Stimulated activated CD4-positive, alpha-beta T cell treated with anti-CD3 and anti-CD28 coated beads, TNF-alpha, amount 100 ng/mL, for 1 hour (primary cell): ENCODE data around the gene ZDHHC19.
A peak's percentile ranks its signal among the peaks of the same experiment; 100 is the strongest.
"Not testable (repeated sequence)": the region's sequence is repeated elsewhere in the genome, so short reads cannot be mapped to it uniquely, and the experiment has no call there.

Source experiments
- DNase-seq, 3 donors: peaks; one replicate each; pipeline ENCODE4 v3.0.0-alpha.2; 2020; ENCODE audit warnings: low read depth in 3 of 3, low spot score in 1 of 3

Gene ZDHHC19

GRCh38 chr3:196225763-196226364 lies 14.7 kb upstream of the ZDHHC19 start:
- DNase-seq, result no peak

DNA sequence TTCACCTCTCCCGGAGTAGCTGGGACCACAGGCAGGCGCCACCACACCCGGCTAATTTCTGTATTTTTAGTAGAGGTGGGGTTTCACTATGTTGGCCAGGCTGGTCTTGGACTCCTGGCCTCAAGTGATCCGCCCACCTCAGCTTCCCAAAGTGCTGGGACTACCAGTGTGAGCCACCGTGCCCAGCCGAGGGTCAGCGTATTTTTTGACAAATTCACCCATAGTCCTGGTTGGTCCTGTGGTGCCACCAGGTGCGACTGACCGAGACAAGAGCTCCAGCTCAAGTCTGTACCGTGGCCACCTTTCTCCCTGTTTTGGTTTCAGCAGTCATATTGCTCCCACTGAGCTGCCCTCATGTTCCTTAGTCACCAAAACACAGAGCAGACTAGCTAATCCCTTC lies 13.9 kb upstream of the ZDHHC19 start:
- DNase-seq, result no peak

DNA sequence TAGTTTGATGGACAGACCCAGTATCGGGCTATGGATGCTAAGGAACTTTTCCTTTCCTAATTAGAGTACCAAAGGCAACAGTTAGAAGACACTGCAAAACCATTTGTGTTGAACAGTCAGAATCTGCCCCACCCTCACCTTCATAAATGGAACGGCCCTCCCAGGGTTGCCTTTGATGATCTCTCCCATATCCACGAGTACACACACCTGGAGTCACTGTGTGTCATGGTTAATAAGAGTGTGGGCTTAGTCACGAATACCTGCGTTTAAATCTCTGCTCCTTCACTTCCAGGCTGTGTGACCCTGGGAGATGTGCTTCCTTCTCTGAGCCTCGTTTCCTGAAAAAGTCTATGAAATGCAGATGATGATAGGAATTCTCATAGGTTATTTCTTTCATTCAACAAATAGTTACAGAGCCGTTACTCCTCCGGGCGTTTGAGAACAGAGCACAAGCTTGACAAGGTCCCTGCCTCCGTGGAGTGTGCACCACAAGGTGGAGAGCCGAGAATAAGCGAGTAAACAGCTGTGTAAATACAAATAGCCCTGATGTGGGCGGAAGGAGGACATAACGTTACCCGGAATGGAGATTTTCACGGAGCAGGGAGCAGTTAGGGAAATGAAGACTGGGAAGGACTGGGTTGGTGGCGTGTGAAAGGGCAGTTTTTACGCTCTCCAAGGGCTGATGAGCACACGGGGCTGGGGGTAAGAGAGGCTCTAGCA lies 11.8 kb upstream of the ZDHHC19 start:
- DNase-seq, result no peak

- no peak for DNase-seq
Observed at GRCh38 chr3:196220991-196221390, 9.8 kb upstream of the ZDHHC19 start.

- DNase-seq, result no peak
Observed at GRCh38 chr3:196220587-196220986, 9.4 kb upstream of the ZDHHC19 start.

DNA sequence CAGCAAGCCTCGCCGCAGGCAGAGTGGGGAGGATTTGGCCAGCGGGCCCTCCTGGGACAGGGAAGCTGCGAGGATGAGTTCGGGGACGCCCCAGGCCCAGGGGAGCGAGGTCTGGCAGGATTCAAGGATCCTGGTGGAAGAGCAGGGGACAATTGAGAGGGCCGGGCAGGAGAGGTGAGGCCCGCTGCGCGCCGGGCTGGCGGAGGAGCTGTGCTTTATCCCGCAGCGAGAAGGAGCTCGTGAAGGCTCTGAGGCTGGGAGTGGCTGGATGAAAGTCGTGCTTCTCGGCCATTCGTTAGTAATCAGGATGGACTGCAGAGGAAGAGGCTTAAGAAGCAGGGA lies 8.7 kb upstream of the ZDHHC19 start:
- no peak for DNase-seq

GRCh38 chr3:196219194-196219969 lies 8.2 kb upstream of the ZDHHC19 start:
- DNase-seq, result peak in 2 of 3 donors; percentile 37 to 39

DNA sequence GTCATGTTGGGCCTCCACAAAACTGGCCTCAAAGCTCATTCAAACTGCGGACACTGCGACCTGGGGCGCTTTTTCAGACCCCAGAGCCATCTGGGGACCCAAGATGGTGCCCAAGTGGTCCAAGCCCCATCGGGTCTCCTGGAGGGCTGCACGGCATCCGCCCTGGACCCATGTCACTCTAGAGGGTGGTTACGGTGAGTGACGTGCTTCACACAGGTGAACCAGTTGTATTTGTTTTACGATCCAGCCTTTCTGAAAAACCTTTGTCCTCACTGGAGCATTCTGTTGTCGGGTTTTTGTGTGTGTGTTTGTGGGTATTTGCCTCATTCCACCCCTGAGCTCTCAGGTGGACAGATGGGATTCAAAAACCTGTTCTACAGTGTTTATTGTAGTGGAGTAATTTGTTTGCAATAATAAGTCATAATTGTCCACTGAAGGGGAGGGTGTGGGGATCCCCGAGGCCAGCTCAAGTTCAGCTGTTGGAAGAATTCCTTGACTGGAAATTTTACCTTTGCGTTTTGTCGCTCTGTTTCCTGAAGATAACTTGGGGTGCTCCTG lies 7.0 kb upstream of the ZDHHC19 start:
- no peak for DNase-seq

DNA sequence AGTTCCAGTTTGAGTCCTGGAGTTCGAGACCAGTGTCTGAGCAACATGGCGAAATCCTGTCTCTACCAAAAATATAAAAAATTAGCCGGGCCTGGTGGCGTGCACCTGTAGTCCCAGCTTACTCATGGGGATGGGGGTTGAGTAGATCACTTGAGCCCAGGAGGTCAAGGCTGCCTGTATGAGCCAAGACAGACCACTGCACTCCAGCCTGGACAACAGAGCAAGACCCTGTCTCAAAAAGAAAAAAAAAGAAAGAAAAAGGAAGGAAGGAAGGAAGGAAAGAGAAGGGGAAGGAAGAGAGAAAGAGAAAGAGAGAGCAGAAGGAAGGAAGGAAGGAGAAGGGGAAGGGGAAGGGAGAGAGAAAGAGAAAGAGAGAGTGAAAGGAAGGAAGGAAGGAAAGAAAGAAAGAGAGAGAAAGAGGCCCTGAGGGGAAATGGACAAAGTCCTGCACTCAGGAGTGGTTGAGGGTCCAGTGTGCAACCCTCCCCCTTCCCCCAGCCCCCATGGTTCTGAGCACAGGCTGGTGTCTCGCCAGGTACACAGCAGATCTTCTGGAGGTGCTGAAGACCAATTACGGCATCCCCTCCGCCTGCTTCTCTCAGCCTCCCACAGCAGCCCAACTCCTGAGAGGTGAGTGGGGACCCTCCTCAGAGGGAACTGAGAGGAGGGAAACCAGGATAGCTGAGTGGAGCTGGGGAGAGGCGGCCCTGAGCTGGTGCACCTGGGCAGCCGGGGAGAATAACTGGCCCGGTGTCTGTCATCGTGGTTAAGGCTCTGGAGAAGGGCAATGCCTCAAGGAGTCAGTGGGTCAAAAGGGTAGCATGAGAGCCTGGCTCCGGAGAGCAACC lies 6.3 kb upstream of the ZDHHC19 start:
- DNase-seq, result no peak

- DNase-seq, result no peak
Observed at GRCh38 chr3:196216681-196217211, 5.5 kb upstream of the ZDHHC19 start.

DNA sequence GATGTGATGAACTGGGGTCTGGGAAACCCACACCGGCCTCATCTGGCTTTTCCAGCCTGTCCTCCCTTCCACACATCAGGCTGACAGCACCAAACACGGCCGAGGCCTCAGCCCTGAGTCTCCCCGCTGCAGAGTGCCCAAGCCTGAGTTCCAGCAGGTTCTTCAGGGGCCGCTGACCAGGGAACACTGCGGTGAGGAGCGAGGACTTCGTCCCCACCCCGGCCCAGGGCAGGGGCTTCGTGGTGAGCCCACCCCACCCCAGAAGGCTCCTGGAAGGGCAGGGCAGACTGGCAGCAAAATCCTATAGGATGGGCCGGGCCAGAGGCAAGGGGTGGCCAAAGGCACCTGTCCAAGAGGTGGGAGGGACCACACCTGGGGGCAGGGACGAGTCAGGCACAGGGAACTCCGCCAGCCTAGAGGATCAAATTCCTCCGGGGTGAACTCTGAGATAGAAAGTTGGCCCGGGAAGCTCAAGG lies 4.9 kb upstream of the ZDHHC19 start, which contains the start of gene SLC51A:
Gene SLC51A, plus strand, starts transcription at position 446 of the 476 bp plus-strand sequence. CDS start 179 bp downstream, outside the sequence.
- DNase-seq, result no peak

GRCh38 chr3:196215493-196216020 lies 4.4 kb upstream of the ZDHHC19 start:
- no peak for DNase-seq

GRCh38 chr3:196214783-196215441 lies 3.7 kb upstream of the ZDHHC19 start:
- DNase-seq, result no peak

DNA sequence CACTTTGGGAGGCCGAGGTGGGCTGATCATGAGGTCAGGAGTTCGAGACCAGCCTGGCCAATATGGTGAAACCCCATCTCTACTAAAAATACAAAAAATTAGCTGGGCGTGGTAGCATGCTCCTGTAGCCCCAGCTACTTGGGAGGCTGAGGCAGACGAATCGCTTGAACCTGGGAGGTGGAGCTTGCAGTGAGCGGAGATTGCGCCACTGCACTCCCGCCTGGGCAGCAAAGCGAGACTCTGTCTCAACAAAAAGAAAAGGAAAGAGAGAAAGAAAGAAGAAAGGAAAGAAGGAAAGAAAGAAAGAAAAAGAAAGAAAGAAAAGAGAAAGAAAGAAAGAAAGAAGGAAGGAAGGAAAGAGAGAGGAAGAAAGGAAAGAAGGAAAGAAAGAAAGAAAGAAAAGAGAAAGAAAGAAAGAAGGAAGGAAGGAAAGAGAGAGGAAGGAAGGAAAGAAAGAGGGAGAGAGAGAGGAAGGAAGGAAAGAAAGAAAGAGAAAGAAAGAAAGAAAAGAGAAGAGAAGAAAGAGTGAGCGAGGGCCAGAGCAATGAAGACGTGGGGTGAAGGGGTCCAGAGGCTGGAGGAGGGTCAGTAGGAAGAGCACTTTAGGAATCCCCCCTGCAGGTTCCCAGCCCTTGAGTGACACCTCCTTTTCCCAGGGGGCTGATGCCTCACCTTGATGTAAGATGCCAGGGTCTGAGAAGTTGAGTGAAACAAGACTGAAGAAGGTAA lies 1.1 kb downstream of the ZDHHC19 start:
- DNase-seq, result not testable (repeated sequence)

GRCh38 chr3:196208942-196209695 lies 2.1 kb downstream of the ZDHHC19 start:
- no peak for DNase-seq

- peak in 2 of 3 donors; percentile 24 to 43 for DNase-seq
Observed at GRCh38 chr3:196207833-196208607, 3.2 kb downstream of the ZDHHC19 start.

- DNase-seq, result peak in 1 of 3 donors; percentile 48
Observed at GRCh38 chr3:196207159-196207832, 3.9 kb downstream of the ZDHHC19 start.
